ENCODE measurements around the gene NPNT. TPM values are rescaled to one million over a fixed set of nuclear protein-coding genes. Genes with fewer than 3 reads are reported as not detected.
"Not testable (repeated sequence)": the region's sequence is repeated elsewhere in the genome, so short reads cannot be mapped to it uniquely, and the experiment has no call there.

Gene NPNT, protein sequence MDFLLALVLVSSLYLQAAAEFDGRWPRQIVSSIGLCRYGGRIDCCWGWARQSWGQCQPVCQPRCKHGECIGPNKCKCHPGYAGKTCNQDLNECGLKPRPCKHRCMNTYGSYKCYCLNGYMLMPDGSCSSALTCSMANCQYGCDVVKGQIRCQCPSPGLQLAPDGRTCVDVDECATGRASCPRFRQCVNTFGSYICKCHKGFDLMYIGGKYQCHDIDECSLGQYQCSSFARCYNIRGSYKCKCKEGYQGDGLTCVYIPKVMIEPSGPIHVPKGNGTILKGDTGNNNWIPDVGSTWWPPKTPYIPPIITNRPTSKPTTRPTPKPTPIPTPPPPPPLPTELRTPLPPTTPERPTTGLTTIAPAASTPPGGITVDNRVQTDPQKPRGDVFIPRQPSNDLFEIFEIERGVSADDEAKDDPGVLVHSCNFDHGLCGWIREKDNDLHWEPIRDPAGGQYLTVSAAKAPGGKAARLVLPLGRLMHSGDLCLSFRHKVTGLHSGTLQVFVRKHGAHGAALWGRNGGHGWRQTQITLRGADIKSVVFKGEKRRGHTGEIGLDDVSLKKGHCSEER
- total RNA-seq, result 74.1 TPM

DNA sequence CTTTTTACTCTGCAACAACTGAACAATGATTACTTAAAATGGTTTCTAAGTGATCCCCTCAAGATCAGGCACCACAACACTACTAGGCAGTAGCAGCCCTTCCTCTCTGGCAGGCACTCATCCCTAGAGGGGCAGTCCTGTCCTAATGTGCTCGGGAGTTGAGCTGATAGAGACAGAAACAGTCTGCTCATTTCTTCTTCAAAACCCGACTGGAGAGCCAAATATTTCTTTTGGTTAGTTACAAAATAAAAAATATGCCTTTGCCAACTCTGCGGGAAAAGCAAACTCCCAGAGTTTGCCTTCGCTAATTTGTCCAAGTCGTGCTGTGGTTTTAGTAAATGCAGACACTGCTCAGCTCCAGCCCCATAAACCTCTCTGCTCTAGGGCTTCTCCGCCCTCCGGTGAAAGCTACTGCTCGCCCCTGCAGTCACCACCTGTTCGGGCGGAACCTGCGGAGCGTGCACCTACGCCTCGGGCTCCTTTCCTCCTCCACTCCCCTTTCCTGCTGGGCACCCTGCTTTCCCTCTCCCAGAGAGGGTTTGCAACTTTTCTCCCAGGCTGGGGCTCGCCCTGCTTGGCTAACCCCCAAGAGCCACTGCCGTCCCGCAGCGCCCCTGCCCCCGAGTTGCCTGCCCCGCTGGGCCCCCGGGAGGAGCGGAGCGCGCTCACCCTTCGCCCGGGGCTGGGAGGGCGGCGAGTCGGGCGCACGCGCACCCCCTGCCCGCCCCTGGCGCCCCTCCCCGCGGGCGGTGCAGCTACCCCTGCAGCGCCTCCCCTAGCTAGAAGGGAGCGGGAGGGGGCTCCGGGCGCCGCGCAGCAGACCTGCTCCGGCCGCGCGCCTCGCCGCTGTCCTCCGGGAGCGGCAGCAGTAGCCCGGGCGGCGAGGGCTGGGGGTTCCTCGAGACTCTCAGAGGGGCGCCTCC, at the start of gene NPNT:
TSS of gene NPNT (plus strand) at position 812 of the 923 bp plus-strand sequence. CDS start 182 bp downstream, outside the sequence.
- peaks cover 0 to 13% (median 2%) of the 10 kb centered on the region in 3 donors for H3K27me3 ChIP-seq (ENCODE audit: control insufficient read depth in 3 of 3, insufficient read depth in 3 of 3, low read length in 3 of 3)
- peak within 1 kb of the TSS; percentile 59 to 71 (median 69) for H3K9ac ChIP-seq (ENCODE audit: low read depth in 1 of 3, low read length in 3 of 3)
- peak within 1 kb of the TSS; percentile 70 to 73 (median 71) for H3K4me3 ChIP-seq (ENCODE audit: low read length in 3 of 3)
- no peaks in the 10 kb centered on the region for H3K36me3 ChIP-seq (ENCODE audit: control insufficient read depth in 3 of 3, insufficient read depth in 3 of 3, low read length in 3 of 3)
- no peak within 1 kb of the TSS for H3K27ac ChIP-seq (ENCODE audit: low read depth, low read length)
- no peaks in the 10 kb centered on the region for H3K9me3 ChIP-seq (ENCODE audit: control insufficient read depth in 3 of 3, low read length in 3 of 3)
- peaks cover 9 to 17% (median 16%) of the 10 kb centered on the region in 3 donors for H3K4me1 ChIP-seq (ENCODE audit: control insufficient read depth in 3 of 3, insufficient read depth in 3 of 3, low read length in 3 of 3)

DNA sequence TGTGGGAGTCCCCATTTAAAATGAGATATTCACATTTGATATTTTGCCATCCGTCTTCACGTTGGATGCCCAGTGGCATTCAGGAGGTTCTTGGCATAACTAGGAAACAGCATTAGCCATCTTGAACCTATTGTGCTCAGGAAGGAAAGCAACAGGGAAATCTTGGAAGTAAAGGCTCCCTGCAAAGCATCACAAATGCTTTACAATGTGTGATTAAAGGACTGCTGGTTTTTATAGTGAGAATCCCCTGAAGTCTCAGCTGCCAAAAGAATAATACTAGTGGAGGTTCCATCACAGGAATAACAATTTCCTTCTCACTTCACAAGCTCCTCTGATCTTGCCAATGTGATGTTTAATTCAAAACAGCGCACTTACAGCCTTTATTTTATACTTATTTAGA, 49.7 kb upstream of the NPNT start:
- Histone ChIP-seq H3K27ac (ENCODE audit: low read depth, low read length) (no peak overlapping the region), H3K4me3 (ENCODE audit: low read length in 3 of 3) (no peak overlapping the region), H3K36me3 (ENCODE audit: control insufficient read depth in 3 of 3, insufficient read depth in 3 of 3, low read length in 3 of 3) (no peaks in the 10 kb centered on the region), H3K4me1 (ENCODE audit: control insufficient read depth in 3 of 3, insufficient read depth in 3 of 3, low read length in 3 of 3) (no peaks in the 10 kb centered on the region), H3K27me3 (ENCODE audit: control insufficient read depth in 3 of 3, insufficient read depth in 3 of 3, low read length in 3 of 3) (no peaks in the 10 kb centered on the region), H3K9me3 (ENCODE audit: control insufficient read depth in 3 of 3, low read length in 3 of 3) (no peaks in the 10 kb centered on the region), H3K9ac (ENCODE audit: low read depth in 1 of 3, low read length in 3 of 3) (no peak overlapping the region)

DNA sequence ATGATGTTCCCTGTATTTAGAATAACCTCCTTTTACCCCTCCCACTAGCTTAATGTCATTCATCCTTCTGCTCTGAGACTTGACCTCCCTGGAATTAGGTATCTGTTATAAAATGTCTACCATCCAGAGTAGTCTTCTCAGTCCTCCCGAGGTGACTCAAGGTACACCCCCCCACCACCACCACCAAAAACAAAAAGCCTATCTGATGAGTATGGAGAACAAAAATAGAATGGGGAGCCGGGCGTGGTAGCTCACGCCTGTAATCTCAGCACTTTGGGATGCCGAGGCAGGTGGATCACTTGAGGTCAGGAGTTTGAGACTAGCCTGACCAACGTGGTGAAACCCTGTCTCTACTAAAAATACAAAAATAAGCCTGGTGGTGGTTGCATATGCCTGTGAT, 46.9 kb upstream of the NPNT start:
- not testable (repeated sequence) for H3K9ac ChIP-seq (ENCODE audit: low read depth in 1 of 3, low read length in 3 of 3); H3K9me3 ChIP-seq (ENCODE audit: control insufficient read depth in 3 of 3, low read length in 3 of 3); H3K27me3 ChIP-seq (ENCODE audit: control insufficient read depth in 3 of 3, insufficient read depth in 3 of 3, low read length in 3 of 3); H3K36me3 ChIP-seq (ENCODE audit: control insufficient read depth in 3 of 3, insufficient read depth in 3 of 3, low read length in 3 of 3); H3K4me1 ChIP-seq (ENCODE audit: control insufficient read depth in 3 of 3, insufficient read depth in 3 of 3, low read length in 3 of 3); H3K4me3 ChIP-seq (ENCODE audit: low read length in 3 of 3); H3K27ac ChIP-seq (ENCODE audit: low read depth, low read length)

DNA sequence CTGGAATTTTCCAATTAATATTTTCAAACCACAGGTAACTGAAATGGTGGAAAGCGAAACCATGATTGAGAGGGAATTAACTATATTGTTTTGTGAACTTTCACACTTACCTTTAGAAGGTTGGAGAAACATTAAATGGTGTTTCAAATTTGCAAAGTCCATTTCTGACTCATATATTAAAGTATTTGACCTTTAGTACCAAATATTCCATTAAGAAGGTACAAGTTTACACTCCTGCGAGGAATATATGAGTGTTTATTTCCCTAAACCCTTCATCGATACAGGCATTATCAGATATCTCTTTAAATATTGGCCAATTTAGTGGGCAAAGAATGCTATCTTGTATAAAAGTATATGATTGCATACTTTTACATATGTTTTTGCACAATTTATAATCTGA, 44.1 kb upstream of the NPNT start:
- Histone ChIP-seq H3K27ac (ENCODE audit: low read depth, low read length) (no peak overlapping the region), H3K36me3 (ENCODE audit: control insufficient read depth in 3 of 3, insufficient read depth in 3 of 3, low read length in 3 of 3) (no peaks in the 10 kb centered on the region), H3K9me3 (ENCODE audit: control insufficient read depth in 3 of 3, low read length in 3 of 3) (no peaks in the 10 kb centered on the region), H3K4me3 (ENCODE audit: low read length in 3 of 3) (no peak overlapping the region), H3K9ac (ENCODE audit: low read depth in 1 of 3, low read length in 3 of 3) (no peak overlapping the region), H3K4me1 (ENCODE audit: control insufficient read depth in 3 of 3, insufficient read depth in 3 of 3, low read length in 3 of 3) (no peaks in the 10 kb centered on the region), H3K27me3 (ENCODE audit: control insufficient read depth in 3 of 3, insufficient read depth in 3 of 3, low read length in 3 of 3) (no peaks in the 10 kb centered on the region)

DNA sequence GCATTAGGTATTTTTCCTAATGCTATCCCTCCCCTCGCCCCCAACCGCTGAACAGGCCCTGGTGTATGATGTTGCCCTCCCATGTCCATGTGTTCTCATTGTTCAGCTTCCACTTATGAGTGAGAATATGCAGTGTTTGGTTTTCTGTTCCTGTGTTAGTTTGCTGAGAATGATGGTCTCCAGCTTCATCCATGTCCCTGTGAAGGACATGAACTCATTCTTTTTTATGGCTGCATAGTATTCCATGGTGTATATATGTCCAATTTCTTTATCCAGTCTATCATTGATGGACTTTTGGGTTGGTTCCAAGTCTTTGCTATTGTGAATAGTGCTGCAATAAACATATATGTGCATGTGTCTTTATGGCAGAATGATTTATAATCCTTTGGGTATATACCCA, 43.0 kb upstream of the NPNT start:
- not testable (repeated sequence) for H3K27ac ChIP-seq (ENCODE audit: low read depth, low read length); H3K27me3 ChIP-seq (ENCODE audit: control insufficient read depth in 3 of 3, insufficient read depth in 3 of 3, low read length in 3 of 3); H3K36me3 ChIP-seq (ENCODE audit: control insufficient read depth in 3 of 3, insufficient read depth in 3 of 3, low read length in 3 of 3); H3K4me1 ChIP-seq (ENCODE audit: control insufficient read depth in 3 of 3, insufficient read depth in 3 of 3, low read length in 3 of 3); H3K4me3 ChIP-seq (ENCODE audit: low read length in 3 of 3); H3K9me3 ChIP-seq (ENCODE audit: control insufficient read depth in 3 of 3, low read length in 3 of 3); H3K9ac ChIP-seq (ENCODE audit: low read depth in 1 of 3, low read length in 3 of 3)

DNA sequence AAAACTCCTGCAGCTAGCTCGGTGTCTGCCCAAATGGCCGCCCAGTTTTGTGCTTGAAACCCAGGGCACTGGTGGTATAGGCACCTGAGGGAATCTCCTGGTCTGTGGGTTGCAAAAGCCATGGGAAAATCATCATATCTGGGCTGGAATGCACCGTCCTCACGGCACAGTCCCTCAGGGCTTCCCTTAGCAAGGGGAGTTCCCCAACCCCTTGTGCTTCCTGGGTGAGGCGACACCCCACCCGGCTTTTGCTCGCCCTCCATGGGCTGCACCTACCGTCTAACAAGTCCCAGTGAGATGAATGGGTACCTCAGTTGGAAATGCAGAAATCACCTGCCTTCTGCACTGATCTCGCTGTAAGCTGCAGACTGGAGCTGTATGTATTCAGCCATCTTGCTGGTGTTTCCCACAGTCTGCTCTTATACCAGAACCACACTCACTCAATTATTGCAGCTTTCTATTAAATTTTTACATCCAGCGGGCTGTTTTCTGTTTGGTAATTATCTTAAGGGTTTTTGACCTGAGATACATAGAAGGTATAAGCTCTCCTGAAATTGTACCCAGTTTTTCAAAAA, 36.7 kb upstream of the NPNT start:
- Histone ChIP-seq H3K27ac (ENCODE audit: low read depth, low read length) (no peak overlapping the region), H3K9me3 (ENCODE audit: control insufficient read depth in 3 of 3, low read length in 3 of 3) (no peaks in the 10 kb centered on the region), H3K27me3 (ENCODE audit: control insufficient read depth in 3 of 3, insufficient read depth in 3 of 3, low read length in 3 of 3) (no peaks in the 10 kb centered on the region), H3K4me3 (ENCODE audit: low read length in 3 of 3) (no peak overlapping the region), H3K36me3 (ENCODE audit: control insufficient read depth in 3 of 3, insufficient read depth in 3 of 3, low read length in 3 of 3) (no peaks in the 10 kb centered on the region), H3K4me1 (ENCODE audit: control insufficient read depth in 3 of 3, insufficient read depth in 3 of 3, low read length in 3 of 3) (no peaks in the 10 kb centered on the region), H3K9ac (ENCODE audit: low read depth in 1 of 3, low read length in 3 of 3) (no peak overlapping the region)

DNA sequence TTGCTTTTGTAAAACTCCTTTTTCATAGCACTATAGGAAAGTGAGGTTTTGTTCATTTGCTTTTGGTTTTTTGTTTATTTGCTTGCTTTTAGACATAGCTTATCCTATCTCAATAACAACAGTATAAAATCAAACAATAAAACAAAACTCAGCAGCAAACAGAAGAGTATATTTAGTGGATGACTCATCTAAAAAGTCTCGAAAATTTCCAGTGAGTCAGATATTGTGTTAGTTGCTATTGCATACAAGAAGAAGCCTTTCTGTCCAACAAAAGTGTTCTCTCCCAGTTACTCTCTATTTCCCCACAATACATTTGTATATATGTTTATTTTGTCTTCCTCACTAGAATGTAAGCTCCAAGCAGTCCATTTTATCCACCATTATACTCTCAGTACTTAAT, 36.0 kb upstream of the NPNT start:
- Histone ChIP-seq H3K4me1 (ENCODE audit: control insufficient read depth in 3 of 3, insufficient read depth in 3 of 3, low read length in 3 of 3) (no peaks in the 10 kb centered on the region), H3K9me3 (ENCODE audit: control insufficient read depth in 3 of 3, low read length in 3 of 3) (no peaks in the 10 kb centered on the region), H3K9ac (ENCODE audit: low read depth in 1 of 3, low read length in 3 of 3) (no peak overlapping the region), H3K27me3 (ENCODE audit: control insufficient read depth in 3 of 3, insufficient read depth in 3 of 3, low read length in 3 of 3) (no peaks in the 10 kb centered on the region), H3K36me3 (ENCODE audit: control insufficient read depth in 3 of 3, insufficient read depth in 3 of 3, low read length in 3 of 3) (no peaks in the 10 kb centered on the region), H3K4me3 (ENCODE audit: low read length in 3 of 3) (no peak overlapping the region), H3K27ac (ENCODE audit: low read depth, low read length) (no peak overlapping the region)

DNA sequence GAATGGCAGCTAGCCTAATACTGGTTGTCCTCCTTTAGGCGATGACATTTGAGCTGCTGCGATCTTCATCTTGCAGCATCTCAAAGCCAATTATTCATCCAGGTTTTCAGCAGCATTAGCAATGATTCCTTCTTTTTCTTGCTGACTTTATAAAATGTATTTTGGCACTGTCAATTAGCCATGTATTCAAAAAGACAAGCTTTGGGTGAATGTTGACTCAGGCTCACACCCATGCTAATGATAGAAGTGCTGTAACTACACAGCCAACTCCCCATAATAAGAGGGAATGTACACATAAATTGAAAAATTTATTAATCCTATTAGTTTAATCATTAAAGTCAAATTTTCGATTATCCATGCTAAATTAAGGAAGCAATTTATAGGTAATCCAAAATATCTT, 24.3 kb upstream of the NPNT start:
- no peak overlapping the region for H3K9ac ChIP-seq (ENCODE audit: low read depth in 1 of 3, low read length in 3 of 3)
- H3K36me3 ChIP-seq (ENCODE audit: control insufficient read depth in 3 of 3, insufficient read depth in 3 of 3, low read length in 3 of 3), result no peaks in the 10 kb centered on the region
- H3K27ac ChIP-seq (ENCODE audit: low read depth, low read length), result no peak overlapping the region
- peaks cover 0 to 15% (median 8%) of the 10 kb centered on the region in 3 donors for H3K4me1 ChIP-seq (ENCODE audit: control insufficient read depth in 3 of 3, insufficient read depth in 3 of 3, low read length in 3 of 3)
- H3K4me3 ChIP-seq (ENCODE audit: low read length in 3 of 3), result no peak overlapping the region
- no peaks in the 10 kb centered on the region for H3K9me3 ChIP-seq (ENCODE audit: control insufficient read depth in 3 of 3, low read length in 3 of 3)
- H3K27me3 ChIP-seq (ENCODE audit: control insufficient read depth in 3 of 3, insufficient read depth in 3 of 3, low read length in 3 of 3), result no peaks in the 10 kb centered on the region

DNA sequence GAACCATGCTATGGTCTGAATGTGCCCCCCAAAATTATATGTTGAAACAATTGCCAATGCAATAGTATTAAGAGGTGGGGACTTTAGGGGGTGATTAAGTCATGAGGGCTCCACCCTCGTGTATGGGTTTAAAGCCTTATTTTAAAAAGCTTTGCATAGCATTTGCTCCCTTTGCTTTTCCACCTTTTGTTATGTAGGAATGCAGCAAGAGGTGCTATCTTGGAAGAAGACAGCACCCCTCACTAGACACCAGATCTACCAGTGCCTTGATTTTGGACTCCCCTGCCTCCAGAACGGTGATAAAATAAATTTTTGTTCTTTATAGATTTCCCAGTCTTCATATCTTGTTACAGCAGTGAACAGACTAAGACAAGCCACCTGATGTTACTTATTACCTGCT, 23.3 kb upstream of the NPNT start:
- Histone ChIP-seq H3K9me3 (ENCODE audit: control insufficient read depth in 3 of 3, low read length in 3 of 3) (no peaks in the 10 kb centered on the region), H3K4me3 (ENCODE audit: low read length in 3 of 3) (no peak overlapping the region), H3K9ac (ENCODE audit: low read depth in 1 of 3, low read length in 3 of 3) (no peak overlapping the region), H3K4me1 (ENCODE audit: control insufficient read depth in 3 of 3, insufficient read depth in 3 of 3, low read length in 3 of 3) (peaks cover 0 to 15% (median 8%) of the 10 kb centered on the region in 3 donors), H3K27me3 (ENCODE audit: control insufficient read depth in 3 of 3, insufficient read depth in 3 of 3, low read length in 3 of 3) (no peaks in the 10 kb centered on the region), H3K27ac (ENCODE audit: low read depth, low read length) (no peak overlapping the region), H3K36me3 (ENCODE audit: control insufficient read depth in 3 of 3, insufficient read depth in 3 of 3, low read length in 3 of 3) (no peaks in the 10 kb centered on the region)

All from skeletal muscle tissue (tissue), 4 donors.